Retina (tissue), 1 donor: Measurements from ENCODE around the gene RIN1.
"Not testable (repeated sequence)": the region's sequence is repeated elsewhere in the genome, so short reads cannot be mapped to it uniquely, and the experiment has no call there.

Source experiments
- DNase-seq: peaks from one replicate; pipeline ENCODE4 v3.0.0-alpha.2; 2016

RIN1 gene

GRCh38 chr11:66334605-66335442 is 1.4 kb downstream of the RIN1 start:
- DNase-seq: no peak

- DNase-seq: no peak
These were observed 2.2 kb downstream of the RIN1 start for GRCh38 chr11:66333896-66334604.

GRCh38 chr11:66333220-66333877 is 2.9 kb downstream of the RIN1 start:
- no peak for DNase-seq

GRCh38 chr11:66332371-66333219 is 3.6 kb downstream of the RIN1 start:
- DNase-seq: no peak

GRCh38 chr11:66331542-66332370 is 4.5 kb downstream of the RIN1 start:
- DNase-seq: no peak

GRCh38 chr11:66330931-66331330 is 5.3 kb downstream of the RIN1 start:
- no peak for DNase-seq

GRCh38 chr11:66329165-66329673 is 7.0 kb downstream of the RIN1 start:
- no peak for DNase-seq

GRCh38 chr11:66328302-66329144 is 7.7 kb downstream of the RIN1 start:
- DNase-seq: peak; percentile 93

- no peak for DNase-seq
These were observed 8.3 kb downstream of the RIN1 start for GRCh38 chr11:66328031-66328301.

- DNase-seq: no peak
These were observed 8.8 kb downstream of the RIN1 start for GRCh38 chr11:66327171-66328030.

GRCh38 chr11:66326261-66327111 is 9.7 kb downstream of the RIN1 start:
- peak; percentile 58 for DNase-seq

- peak; percentile 33 for DNase-seq
These were observed 11.0 kb downstream of the RIN1 start for GRCh38 chr11:66325263-66325671.

- no peak for DNase-seq
These were observed 11.6 kb downstream of the RIN1 start for GRCh38 chr11:66324664-66325063.

- no peak for DNase-seq
These were observed 12.6 kb downstream of the RIN1 start for GRCh38 chr11:66323684-66324083.

- no peak for DNase-seq
These were observed 13.4 kb downstream of the RIN1 start for GRCh38 chr11:66322732-66323427.

GRCh38 chr11:66321606-66322005 is 14.6 kb downstream of the RIN1 start:
- no peak for DNase-seq

GRCh38 chr11:66320748-66321147 is 15.5 kb downstream of the RIN1 start:
- DNase-seq: not testable (repeated sequence)

- DNase-seq: not testable (repeated sequence)
These were observed 15.9 kb downstream of the RIN1 start for GRCh38 chr11:66320289-66320688.
